IMR-90 (cell line): ENCODE results near the gene DESI1. TPM values are rescaled to one million over a fixed set of nuclear protein-coding genes. Genes with fewer than 3 reads are reported as not detected.

Experiments
- ATAC-seq: fragments of 200-7000 bp; cut with Tn5 transposase; 2 replicates; pipeline ENCODE4 v1.9.1; 2020; ENCODE audit warnings: low read depth, mild to moderate bottlenecking, moderate library complexity
- BruUV-seq: library from RNA; stranded (reverse); fragments of 400-500 nt; replicated peaks from 2 replicates; lab custom pipeline; 2021; lab: Mats Ljungman, UMichigan
- CTCF ChIA-PET: fragments of 300-600 bp; formaldehyde crosslinking; extraction: SDS; loops from one replicate; lab custom pipeline; 2021; ENCODE audit warnings: antibody characterized with exemption; lab: Yijun Ruan, JAX
- POLR2A ChIA-PET: fragments of 300-600 bp; sonication (Branson Sonifier 250); formaldehyde crosslinking; loops from one replicate; lab custom pipeline; 2022; ENCODE audit warnings: antibody characterized with exemption; ENCODE audit not compliant: unreplicated experiment; lab: Charles Lee
- DNase-seq: peaks from one replicate; pipeline ENCODE4 v3.0.0; 2013
- H2AFZ ChIP-seq: replicated peaks from 2 replicates; pipeline ENCODE3; 2013; ENCODE audit warnings: low read length, mild to moderate bottlenecking; ENCODE audit not compliant: poor library complexity
- H2AK5ac ChIP-seq: 2 replicates; pipeline ENCODE4 v1.6.1; 2013; ENCODE audit warnings: low read depth, low read length, inconsistent platforms
- H2AK9ac ChIP-seq: replicated peaks from 2 replicates; pipeline ENCODE3; 2013; ENCODE audit warnings: mild to moderate bottlenecking, low read depth, low read length, moderate library complexity; ENCODE audit not compliant: poor library complexity
- H2BK120ac ChIP-seq: 2 replicates; pipeline ENCODE4 v1.6.1; 2013; ENCODE audit warnings: low read depth, low read length, inconsistent platforms
- H2BK15ac ChIP-seq: 3 replicates; pipeline ENCODE4 v1.6.1; 2013; ENCODE audit warnings: low read depth, low read length, inconsistent platforms
- H2BK20ac ChIP-seq: 2 replicates; pipeline ENCODE4 v1.6.1; 2013; ENCODE audit warnings: low read depth, mild to moderate bottlenecking, inconsistent platforms, low read length, moderate library complexity
- H2BK5ac ChIP-seq: 2 replicates; pipeline ENCODE4 v1.6.1; 2013; ENCODE audit warnings: mild to moderate bottlenecking, low read depth, low read length, inconsistent platforms; ENCODE audit not compliant: poor library complexity, severe bottlenecking
- H3K14ac ChIP-seq: replicated peaks from 2 replicates; pipeline ENCODE4 v1.6.1; 2013; ENCODE audit warnings: low read depth, low read length, inconsistent platforms
- H3K18ac ChIP-seq: 2 replicates; pipeline ENCODE4 v1.6.1; 2013; ENCODE audit warnings: low read depth, low read length, control low read depth
- H3K23ac ChIP-seq: 2 replicates; pipeline ENCODE4 v1.6.1; 2013; ENCODE audit warnings: low read depth, low read length, inconsistent platforms
- H3K27ac ChIP-seq: 2 replicates; pipeline ENCODE4 v1.5.1; 2013; ENCODE audit warnings: mild to moderate bottlenecking, control low read depth, low read length; ENCODE audit not compliant: insufficient read depth
- H3K27me3 ChIP-seq: 2 replicates; pipeline ENCODE4 v1.6.1; 2013; ENCODE audit warnings: low read length; ENCODE audit not compliant: control insufficient read depth, insufficient read depth
- H3K36me3 ChIP-seq: 2 replicates; pipeline ENCODE4 v1.6.1; 2013; ENCODE audit warnings: low read length, mixed read lengths; ENCODE audit not compliant: control insufficient read depth, insufficient read depth
- H3K4ac ChIP-seq: 2 replicates; pipeline ENCODE4 v1.6.1; 2013; ENCODE audit warnings: low read depth, low read length, inconsistent platforms
- H3K4me1 ChIP-seq: 2 replicates; pipeline ENCODE4 v1.6.1; 2013; ENCODE audit warnings: low read length, mixed read lengths; ENCODE audit not compliant: control insufficient read depth, insufficient read depth
- H3K4me2 ChIP-seq: 2 replicates; pipeline ENCODE4 v1.6.1; 2013; ENCODE audit warnings: low read depth, mild to moderate bottlenecking, control low read depth, low read length, moderate library complexity
- H3K4me3 ChIP-seq: 2 replicates; pipeline ENCODE4 v1.5.1; 2013; ENCODE audit warnings: low read depth, mild to moderate bottlenecking, control low read depth, low read length, moderate library complexity; ENCODE audit not compliant: insufficient read depth
- H3K56ac ChIP-seq: 2 replicates; pipeline ENCODE4 v1.6.1; 2013; ENCODE audit warnings: low read length, inconsistent platforms; ENCODE audit not compliant: insufficient read depth; ENCODE audit errors: extremely low read depth
- H3K79me1 ChIP-seq, 2 experiments: 2 replicates each; pipeline ENCODE4 v1.6.1; 2013; ENCODE audit warnings: low read length in 2 of 2, inconsistent platforms in 1 of 2, low read depth in 1 of 2
- H3K9ac ChIP-seq: 2 replicates; pipeline ENCODE4 v1.6.1; 2013; ENCODE audit warnings: low read depth, low read length, control low read depth
- H3K9me1 ChIP-seq: 2 replicates; pipeline ENCODE4 v1.6.1; 2013; ENCODE audit warnings: low read length, inconsistent platforms; ENCODE audit not compliant: insufficient read depth
- H3K9me3 ChIP-seq: 2 replicates; pipeline ENCODE4 v1.6.1; 2013; ENCODE audit warnings: low read length; ENCODE audit not compliant: control insufficient read depth, insufficient read depth
- H4K20me1 ChIP-seq: 2 replicates; pipeline ENCODE4 v1.6.1; 2013; ENCODE audit warnings: low read length, inconsistent platforms; ENCODE audit not compliant: insufficient read depth
- H4K5ac ChIP-seq: 2 replicates; pipeline ENCODE4 v1.6.1; 2013; ENCODE audit warnings: mild to moderate bottlenecking, low read depth, low read length, control low read depth
- H4K8ac ChIP-seq, 2 experiments: 2 replicates each; pipeline ENCODE4 v1.6.1; 2013; ENCODE audit warnings: low read depth in 2 of 2, low read length in 2 of 2, control low read depth in 1 of 2, inconsistent platforms in 1 of 2
- H4K91ac ChIP-seq: 2 replicates; pipeline ENCODE4 v1.6.1; 2013; ENCODE audit warnings: low read depth, low read length, inconsistent platforms; ENCODE audit not compliant: insufficient read depth
- BHLHE40 ChIP-seq: fragments of 150-350 bp; IDR thresholded peaks from 2 replicates; pipeline ENCODE4 v1.6.1; 2016; ENCODE audit warnings: mild to moderate bottlenecking, low read depth, low read length
- CEBPB ChIP-seq: IDR thresholded peaks from 2 replicates; pipeline ENCODE4 v1.6.1; 2012; ENCODE audit warnings: low read depth, low read length, improper control_type of control experiment
- CHD1 ChIP-seq: IDR thresholded peaks from 2 replicates; pipeline ENCODE4 v1.6.1; 2012; ENCODE audit warnings: low read depth, low read length, improper control_type of control experiment
- FOS ChIP-seq: fragments of 150-350 bp; IDR thresholded peaks from 2 replicates; pipeline ENCODE4 v1.6.1; 2016; ENCODE audit warnings: low read depth, low read length
- MAFK ChIP-seq: IDR thresholded peaks from 2 replicates; pipeline ENCODE4 v1.6.1; 2012; ENCODE audit warnings: low read depth, low read length, improper control_type of control experiment
- MAZ ChIP-seq: IDR thresholded peaks from 2 replicates; pipeline ENCODE4 v1.6.1; 2012; ENCODE audit warnings: low read depth, mild to moderate bottlenecking, low read length, improper control_type of control experiment, moderate library complexity, borderline replicate concordance
- MXI1 ChIP-seq: IDR thresholded peaks from 2 replicates; pipeline ENCODE4 v1.6.1; 2012; ENCODE audit warnings: low read depth, mild to moderate bottlenecking, low read length, moderate library complexity, borderline replicate concordance
- NFE2L2 ChIP-seq: fragments of 150-350 bp; IDR thresholded peaks from 2 replicates; pipeline ENCODE4 v1.6.1; 2016; ENCODE audit warnings: low read depth, mild to moderate bottlenecking, low read length
- POLR2A ChIP-seq: IDR thresholded peaks from 2 replicates; pipeline ENCODE4 v1.6.1; 2012; ENCODE audit warnings: mild to moderate bottlenecking, low read depth, low read length
- RAD21 ChIP-seq: IDR thresholded peaks from 2 replicates; pipeline ENCODE4 v1.6.1; 2012; ENCODE audit warnings: low read length, improper control_type of control experiment
- RCOR1 ChIP-seq: IDR thresholded peaks from 2 replicates; pipeline ENCODE4 v1.6.1; 2012; ENCODE audit warnings: mild to moderate bottlenecking, low read length, improper control_type of control experiment; ENCODE audit not compliant: insufficient replicate concordance
- RFX5 ChIP-seq: IDR thresholded peaks from 2 replicates; pipeline ENCODE4 v1.8.0; 2012; ENCODE audit warnings: low read depth, mild to moderate bottlenecking, low read length, moderate library complexity
- SMC3 ChIP-seq: fragments of 150-350 bp; IDR thresholded peaks from 2 replicates; pipeline ENCODE4 v1.6.1; 2016; ENCODE audit warnings: low read depth, mild to moderate bottlenecking, antibody characterized with exemption, low read length, moderate library complexity
- WGBS, 2 experiments: methylation state at CpG; one replicate each; pipeline versions ENCODE4 v1.1.5 to v1.1.7; 2013; ENCODE audit warnings: missing lambda C conversion rate in 2 of 2; ENCODE audit not compliant: insufficient read length in 1 of 2; ENCODE audit errors: extremely low coverage in 2 of 2; 5-methylcytosine and 5-hydroxymethylcytosine counted together
- dilution Hi-C: fragments of 300-500 bp; cut with HindIII; formaldehyde crosslinking; loops from one replicate; pipeline ENCODE4 v1.14.3; 2018; ENCODE audit warnings: low sequenced_read_pairs; ENCODE audit not compliant: unreplicated experiment
- in situ Hi-C: fragments of 300-500 bp; cut with MboI; formaldehyde crosslinking; loops from 3 replicates; pipeline ENCODE4 v1.14.3; 2019; ENCODE audit warnings: low sequenced_read_pairs, inconsistent platforms, mixed read lengths
- intact Hi-C: fragments of 100-400 bp; cut with micrococcal nuclease; formaldehyde crosslinking; loops from 2 replicates; pipeline ENCODE4 v1.10.0; 2022
- polyA plus RNA-seq, 3 experiments: library from polyadenylated mRNA; depleted of rRNA; stranded (reverse); fragments of >200 nt; gene quantifications; 2 replicates each; pipeline ENCODE4 v1.2.3, GENCODE V29; 2012; ENCODE audit warnings: low replicate concordance in 1 of 3
- total RNA-seq: library from RNA; depleted of rRNA; stranded (reverse); fragments of >200 nt; gene quantifications from 2 replicates; pipeline ENCODE4 v1.2.3, GENCODE V29; 2012
- TF ChIP-seq, protein P1 (sequence below): fragments of 150-350 bp; IDR thresholded peaks from 2 replicates; pipeline ENCODE4 v1.6.1; 2016; ENCODE audit warnings: low read depth, mild to moderate bottlenecking, low read length, moderate library complexity, borderline replicate concordance
- TF ChIP-seq, protein P2 (sequence below): fragments of 150-350 bp; IDR thresholded peaks from 2 replicates; pipeline ENCODE4 v1.6.1; 2017; ENCODE audit warnings: mild to moderate bottlenecking, antibody characterized with exemption, low read length, low read depth
- TF ChIP-seq, protein P3 (sequence below): conservative IDR thresholded peaks from 2 replicates; pipeline ENCODE4 v1.5.1; 2012; ENCODE audit warnings: mild to moderate bottlenecking, low read depth, low read length, improper control_type of control experiment

DESI1 gene
- total and polyA plus RNA-seq, 2 of the 4 experiments (the other 2 are of a cell fraction): 14.5 to 24.9 TPM

DNA sequence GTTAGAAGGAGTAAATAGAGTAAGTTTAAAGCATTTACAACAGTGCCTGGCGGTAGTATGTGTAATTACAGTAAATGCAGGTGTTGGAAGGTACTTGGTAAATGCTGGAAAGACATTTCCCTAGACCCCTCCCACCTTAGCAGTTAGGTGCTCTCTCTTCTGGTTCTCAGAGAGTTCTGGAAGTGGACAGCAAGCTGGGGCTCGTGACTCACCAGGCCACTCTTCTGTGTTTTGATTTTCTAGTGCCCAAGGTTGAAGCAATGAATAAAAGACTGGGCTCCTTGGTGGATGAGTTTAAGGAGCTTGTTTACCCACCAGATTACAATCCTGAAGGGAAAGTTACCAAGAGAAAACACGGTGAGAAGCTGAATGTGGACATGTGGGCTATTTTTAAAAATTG is 40.2 kb upstream of the DESI1 start:
- Histone ChIP-seq H2BK120ac (no peak overlapping the region), H2BK5ac (no peak overlapping the region), H3K9ac (no peak overlapping the region), H3K18ac (no peak overlapping the region), H3K36me3 (peaks cover 46% of the 10 kb centered on the region), H2AK5ac (no peak overlapping the region), H3K14ac (no peak overlapping the region), H3K9me3 (no peaks in the 10 kb centered on the region), H3K79me1 (peaks cover 5 to 36% of the 10 kb centered on the region in 2 experiments; a peak in 3 of 4 replicates), H3K4ac (no peak overlapping the region), H3K27me3 (no peaks in the 10 kb centered on the region), H2AFZ (no peak overlapping the region), H4K8ac (no peak overlapping the region), H4K20me1 (peaks cover 10% of the 10 kb centered on the region; the same call in 1 of the 2 replicates), H3K23ac (no peak overlapping the region), H4K91ac (no peak overlapping the region), H2BK15ac (no peak overlapping the region), H3K4me2 (no peak overlapping the region), H2BK20ac (no peak overlapping the region), H3K4me3 (no peak overlapping the region), H3K4me1 (0 out of 2 replicates have a peak, but pooled peaks cover 1% of the 10 kb centered on the region), H3K9me1 (0 out of 2 replicates have a peak, but pooled peaks cover 7% of the 10 kb centered on the region), H2AK9ac (no peak overlapping the region), H4K5ac (no peak overlapping the region), H3K27ac (no peak overlapping the region), H3K56ac (no peak overlapping the region)
- in situ Hi-C loops (no loop called here), intact Hi-C loops (no loop called here), dilution Hi-C loops (no loop called here)
- DNase-seq (peak; percentile 18), ATAC-seq (peak; percentile 25; the same call in 1 of the 2 replicates)
- CTCF ChIA-PET: no interaction called here
- BruUV-seq: no TSS peak
- no peak for TF ChIP-seq POLR2A
- no peak for TF ChIP-seq NFE2L2
- TF ChIP-seq RAD21: no peak
- TF ChIP-seq CHD1: no peak
- TF ChIP-seq, protein P1, sequence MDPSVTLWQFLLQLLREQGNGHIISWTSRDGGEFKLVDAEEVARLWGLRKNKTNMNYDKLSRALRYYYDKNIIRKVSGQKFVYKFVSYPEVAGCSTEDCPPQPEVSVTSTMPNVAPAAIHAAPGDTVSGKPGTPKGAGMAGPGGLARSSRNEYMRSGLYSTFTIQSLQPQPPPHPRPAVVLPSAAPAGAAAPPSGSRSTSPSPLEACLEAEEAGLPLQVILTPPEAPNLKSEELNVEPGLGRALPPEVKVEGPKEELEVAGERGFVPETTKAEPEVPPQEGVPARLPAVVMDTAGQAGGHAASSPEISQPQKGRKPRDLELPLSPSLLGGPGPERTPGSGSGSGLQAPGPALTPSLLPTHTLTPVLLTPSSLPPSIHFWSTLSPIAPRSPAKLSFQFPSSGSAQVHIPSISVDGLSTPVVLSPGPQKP: no peak
- TF ChIP-seq RCOR1: no peak
- TF ChIP-seq MAFK: no peak
- TF ChIP-seq, protein P2, sequence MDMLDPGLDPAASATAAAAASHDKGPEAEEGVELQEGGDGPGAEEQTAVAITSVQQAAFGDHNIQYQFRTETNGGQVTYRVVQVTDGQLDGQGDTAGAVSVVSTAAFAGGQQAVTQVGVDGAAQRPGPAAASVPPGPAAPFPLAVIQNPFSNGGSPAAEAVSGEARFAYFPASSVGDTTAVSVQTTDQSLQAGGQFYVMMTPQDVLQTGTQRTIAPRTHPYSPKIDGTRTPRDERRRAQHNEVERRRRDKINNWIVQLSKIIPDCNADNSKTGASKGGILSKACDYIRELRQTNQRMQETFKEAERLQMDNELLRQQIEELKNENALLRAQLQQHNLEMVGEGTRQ: no peak
- no peak for TF ChIP-seq CEBPB
- no peak for TF ChIP-seq MAZ
- TF ChIP-seq MXI1: no peak
- no peak for TF ChIP-seq FOS
- TF ChIP-seq BHLHE40: no peak
- TF ChIP-seq, protein P3, sequence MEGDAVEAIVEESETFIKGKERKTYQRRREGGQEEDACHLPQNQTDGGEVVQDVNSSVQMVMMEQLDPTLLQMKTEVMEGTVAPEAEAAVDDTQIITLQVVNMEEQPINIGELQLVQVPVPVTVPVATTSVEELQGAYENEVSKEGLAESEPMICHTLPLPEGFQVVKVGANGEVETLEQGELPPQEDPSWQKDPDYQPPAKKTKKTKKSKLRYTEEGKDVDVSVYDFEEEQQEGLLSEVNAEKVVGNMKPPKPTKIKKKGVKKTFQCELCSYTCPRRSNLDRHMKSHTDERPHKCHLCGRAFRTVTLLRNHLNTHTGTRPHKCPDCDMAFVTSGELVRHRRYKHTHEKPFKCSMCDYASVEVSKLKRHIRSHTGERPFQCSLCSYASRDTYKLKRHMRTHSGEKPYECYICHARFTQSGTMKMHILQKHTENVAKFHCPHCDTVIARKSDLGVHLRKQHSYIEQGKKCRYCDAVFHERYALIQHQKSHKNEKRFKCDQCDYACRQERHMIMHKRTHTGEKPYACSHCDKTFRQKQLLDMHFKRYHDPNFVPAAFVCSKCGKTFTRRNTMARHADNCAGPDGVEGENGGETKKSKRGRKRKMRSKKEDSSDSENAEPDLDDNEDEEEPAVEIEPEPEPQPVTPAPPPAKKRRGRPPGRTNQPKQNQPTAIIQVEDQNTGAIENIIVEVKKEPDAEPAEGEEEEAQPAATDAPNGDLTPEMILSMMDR: no peak
- TF ChIP-seq SMC3: no peak
- TF ChIP-seq RFX5: no peak
- POLR2A ChIA-PET: no interaction called here
- no CpG with 5 or more reads among the region's 3 CpGs for WGBS, 2 experiments
